Activated CD4-positive, alpha-beta T cell treated with anti-CD3 and anti-CD28 coated beads, Interleukin-2, amount 50 U/mL, for 24 hours (primary cell): ENCODE results near the gene SSR4.

Experiments used
- DNase-seq, 2 donors: peaks; one replicate each; pipeline ENCODE4 v3.0.0-alpha.2; 2020; ENCODE audit warnings: low read depth in 1 of 2, low spot score in 1 of 2

SSR4 gene

DNA sequence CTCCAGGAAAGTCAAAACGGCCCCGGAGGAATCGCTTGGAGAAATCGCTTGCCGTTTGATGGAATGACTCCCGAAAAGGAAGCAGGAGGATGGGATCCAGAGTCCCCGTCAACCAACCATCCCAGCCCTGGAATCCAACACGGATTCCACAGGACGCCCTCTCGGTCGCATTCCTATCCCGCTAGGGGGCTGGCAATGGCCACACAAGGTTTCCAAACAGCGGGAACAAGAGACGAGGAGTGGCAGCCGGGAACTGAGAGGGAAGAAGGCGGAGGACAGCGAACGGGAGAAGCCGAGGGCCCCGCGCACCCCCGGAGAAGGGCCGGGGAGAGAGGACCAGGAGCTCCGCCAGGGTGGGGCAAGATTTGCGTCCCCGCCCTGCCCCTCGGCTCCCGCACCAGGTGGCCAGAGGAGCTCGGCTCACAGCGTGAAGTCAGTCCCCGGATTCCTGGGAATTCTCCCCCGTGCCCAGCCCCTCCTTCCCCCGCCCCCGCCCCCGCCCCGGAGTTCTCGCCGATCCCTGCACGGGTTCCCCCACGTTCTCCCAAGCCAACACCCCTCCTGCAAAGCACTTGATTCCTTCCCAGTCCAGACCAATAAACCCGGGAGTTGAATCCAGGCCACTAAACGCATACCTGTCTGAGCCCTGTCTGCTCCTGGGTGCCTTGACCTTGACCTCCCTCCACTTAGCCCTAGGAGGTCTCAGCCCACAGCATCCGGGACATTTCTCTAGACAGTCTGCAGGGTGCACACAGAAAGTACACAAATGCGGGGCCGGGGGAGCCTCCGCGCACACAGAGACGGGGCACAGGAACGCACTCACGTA is 34.5 kb downstream of the SSR4 start:
- DNase-seq: no peak

DNA sequence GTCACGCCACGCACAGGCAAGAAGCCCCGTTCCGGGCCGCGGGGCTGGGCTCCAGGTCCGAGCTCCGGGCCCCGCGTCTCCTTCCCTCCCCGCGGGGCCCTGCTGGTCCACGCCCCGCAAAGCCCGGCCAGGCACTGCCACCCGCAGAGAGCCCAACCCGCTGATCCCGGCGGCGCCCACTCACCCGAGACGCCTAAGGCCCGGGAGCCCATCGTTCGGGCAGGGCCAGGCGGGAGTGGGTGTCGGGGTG is 35.0 kb downstream of the SSR4 start:
- no peak for DNase-seq

DNA sequence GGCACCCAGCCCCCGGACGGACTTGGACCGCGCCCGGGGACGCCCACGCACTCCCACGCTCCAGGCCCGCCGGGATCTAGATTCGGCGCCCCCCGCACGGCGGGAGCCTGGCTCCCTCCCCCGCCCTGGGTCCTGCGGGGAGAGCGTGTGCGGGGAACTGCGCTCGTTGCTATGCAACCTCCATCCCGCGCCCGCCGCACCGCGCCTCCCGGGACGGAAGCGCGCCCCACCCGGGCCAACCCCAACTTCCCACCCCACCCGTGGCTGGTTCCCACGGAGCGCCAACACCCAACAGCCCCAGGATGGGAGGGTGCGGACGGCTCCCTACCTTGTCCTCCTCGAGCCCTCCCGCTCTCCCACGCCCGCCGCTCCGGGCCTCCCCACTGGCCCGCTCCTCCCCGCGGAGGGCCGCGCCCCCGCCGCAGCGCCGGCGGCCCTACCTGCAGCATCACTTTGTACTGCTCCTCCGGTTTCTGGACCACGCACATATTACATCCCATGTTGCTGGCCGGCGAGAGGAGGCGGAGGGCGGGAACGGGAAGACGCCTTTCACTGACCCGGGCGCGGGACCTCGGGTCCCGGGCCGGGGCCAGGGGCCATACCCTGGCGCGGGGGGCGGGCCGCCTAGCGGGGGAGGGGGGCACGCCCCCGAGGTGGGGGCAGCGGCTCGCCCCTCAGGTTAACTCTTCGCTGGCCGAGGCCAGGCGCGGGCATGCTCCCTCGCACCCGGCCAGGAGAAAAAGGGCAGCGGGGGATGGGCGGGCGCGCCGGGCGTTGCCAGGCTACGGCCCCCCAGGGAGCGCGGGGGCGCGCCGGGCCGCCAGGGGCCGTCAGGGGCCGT is 35.6 kb downstream of the SSR4 start, which contains the start of gene PDZD4:
PDZD4 (minus strand) TSS at position 746 of the 841 bp plus-strand sequence; CDS start at position 500, 246 bp downstream.
- DNase-seq: no peak

DNA sequence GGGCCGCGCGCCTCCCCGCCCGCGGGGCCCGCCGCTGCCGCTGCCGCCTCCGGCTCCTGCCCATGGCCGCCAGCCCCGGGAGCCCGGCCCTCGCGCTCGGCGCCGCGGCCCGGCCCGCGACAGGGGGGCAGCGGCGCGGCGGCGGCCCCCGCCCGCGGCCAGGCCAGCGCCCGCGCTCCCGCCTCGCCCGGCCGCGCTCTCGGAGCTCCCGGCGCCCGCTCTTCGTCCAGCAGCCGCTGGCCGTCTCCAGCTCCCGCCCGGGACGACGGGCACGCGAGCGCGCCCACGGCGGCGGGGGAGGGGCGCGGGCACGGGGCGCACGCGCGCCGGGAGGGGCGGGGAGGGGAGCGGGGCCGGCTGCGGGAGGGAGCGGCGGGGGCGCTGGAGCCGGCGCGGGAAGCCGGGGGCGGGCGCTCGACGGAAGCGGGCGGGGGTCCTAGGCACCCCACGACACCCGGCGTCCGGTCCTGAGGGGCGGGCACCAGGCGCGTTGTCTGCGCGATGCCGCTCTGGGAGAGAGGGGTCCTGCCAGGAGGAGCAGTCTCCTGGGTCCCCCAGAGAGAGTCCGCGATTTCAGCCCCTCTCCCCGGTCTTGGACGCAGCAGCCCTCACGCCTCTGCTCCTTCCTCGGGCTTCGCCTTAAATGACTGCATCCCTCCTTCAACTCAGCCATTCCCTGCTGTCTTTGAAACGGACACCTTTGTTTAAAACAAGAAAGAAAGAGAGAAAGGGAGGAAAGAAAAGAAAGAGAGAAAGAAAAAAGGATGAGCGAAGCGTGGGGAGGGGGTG is 36.4 kb downstream of the SSR4 start:
- DNase-seq: no peak

DNA sequence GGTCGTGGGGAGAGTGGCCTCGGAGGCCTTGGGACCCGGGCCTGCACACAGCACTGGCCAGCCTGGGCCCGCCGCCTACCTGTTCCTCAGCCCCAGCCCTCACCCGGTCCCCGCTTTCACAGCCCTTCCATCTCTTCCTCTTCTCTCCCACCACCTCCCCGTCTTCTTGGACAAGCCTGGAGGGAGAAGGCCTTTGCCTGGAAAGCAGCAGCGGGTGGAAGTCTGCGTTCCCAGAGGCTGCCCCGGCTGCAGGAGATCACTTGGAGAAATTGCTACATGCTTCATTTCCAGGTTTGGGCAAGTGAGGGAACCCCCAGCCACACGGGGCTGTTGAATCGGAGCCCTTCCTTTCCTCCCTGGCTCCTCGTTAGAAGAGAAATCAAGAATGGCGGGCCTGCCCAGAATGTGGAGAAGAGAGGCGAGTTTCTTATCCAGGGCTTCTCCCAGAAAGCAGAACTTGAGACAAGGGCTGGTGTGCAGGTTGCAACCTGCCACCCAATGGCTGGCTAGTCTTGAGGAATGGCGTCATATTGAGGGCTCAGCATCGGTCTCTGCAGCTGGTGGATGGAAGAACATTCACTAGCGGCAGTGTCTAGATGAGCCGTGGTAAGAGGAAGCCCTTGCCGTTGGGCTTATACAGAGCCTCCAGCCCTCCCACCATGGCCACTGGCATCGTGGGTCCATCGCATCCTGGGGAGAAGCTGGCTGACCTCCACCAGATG is 37.1 kb downstream of the SSR4 start:
- DNase-seq: no peak

DNA sequence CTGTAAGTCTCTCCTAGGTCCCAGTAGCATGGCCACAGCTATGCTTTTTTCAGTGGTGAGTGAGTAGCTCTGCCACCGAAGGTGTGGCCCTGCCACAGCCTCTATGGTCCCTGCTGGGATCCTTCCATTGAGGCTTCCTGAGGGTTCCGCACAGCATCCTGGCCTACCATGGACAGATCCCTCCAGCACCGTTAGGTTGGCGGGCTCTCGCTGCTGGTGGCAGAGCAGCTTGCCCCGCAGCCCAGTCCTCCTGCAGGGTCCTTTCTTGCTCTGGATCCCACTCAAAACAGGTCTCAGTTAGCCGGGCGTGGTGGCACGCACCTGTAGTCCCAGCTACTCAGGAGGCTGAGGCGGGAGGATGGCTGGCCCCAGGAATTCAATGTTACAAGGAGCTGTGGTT is 38.3 kb downstream of the SSR4 start:
- no peak for DNase-seq

DNA sequence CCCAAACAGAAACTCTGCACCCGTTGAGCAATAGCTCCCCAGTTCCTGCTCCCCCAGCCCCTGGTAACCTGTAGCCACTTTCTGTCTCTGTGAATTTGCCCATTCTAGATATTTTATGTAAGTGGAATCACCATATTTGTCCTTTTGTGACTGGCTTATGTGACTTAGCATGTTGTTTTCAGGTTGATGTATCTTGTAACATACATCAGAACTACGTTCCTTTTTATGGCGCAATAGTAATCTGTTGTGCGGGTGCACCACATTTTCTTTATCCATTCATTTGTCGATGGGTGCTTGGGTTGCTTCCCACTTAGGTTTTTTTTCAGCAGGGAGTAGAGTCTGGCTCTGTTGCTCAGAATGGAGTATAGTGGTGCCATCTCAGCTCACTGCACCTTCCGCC is 42.5 kb downstream of the SSR4 start:
- no peak for DNase-seq

DNA sequence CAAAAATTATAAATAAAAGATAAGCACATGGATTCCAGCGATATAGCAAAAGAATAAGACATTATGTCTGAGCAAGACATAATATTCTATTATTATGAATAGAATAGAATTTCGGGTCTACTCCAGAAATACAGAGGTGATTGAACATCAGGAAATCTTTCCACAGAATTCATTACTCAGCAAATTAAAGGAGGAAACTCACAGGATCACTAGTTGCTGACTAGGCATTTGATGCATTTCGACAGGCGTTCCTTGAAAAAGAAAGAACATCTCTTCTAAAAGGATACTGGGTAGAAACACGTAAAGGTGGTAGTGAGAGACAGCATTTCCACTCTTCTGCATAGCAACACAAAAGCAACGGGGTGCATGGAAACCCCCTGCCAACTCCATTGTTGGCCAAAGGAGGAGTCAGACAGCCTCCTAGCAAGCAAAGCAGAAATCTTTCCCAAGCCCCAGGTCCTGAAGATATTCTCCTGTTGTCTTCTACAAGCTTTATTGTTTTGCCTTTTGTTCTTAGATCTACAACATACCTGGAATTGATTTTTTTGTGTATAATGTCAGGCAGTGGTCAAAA is 50.1 kb downstream of the SSR4 start:
- no peak for DNase-seq

DNA sequence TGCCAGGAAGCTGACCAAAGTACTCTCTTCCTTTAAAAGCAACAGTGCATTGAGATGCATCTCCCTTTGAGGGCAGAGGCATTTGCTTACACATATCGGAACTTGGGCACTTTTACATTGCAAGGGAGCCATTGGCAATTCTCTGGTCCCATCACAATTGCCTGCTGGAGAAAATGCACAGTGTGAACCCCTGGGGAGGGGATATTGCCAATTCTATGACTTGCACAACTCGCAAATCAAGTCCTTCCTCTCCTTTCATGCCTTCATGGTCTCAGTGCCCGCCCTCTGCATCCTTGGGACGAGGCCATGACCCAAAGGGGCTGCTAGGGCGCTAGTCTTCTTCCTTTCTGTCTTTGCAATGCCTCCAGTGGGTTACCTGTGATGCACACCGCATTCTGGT is 50.7 kb downstream of the SSR4 start:
- no peak for DNase-seq

DNA sequence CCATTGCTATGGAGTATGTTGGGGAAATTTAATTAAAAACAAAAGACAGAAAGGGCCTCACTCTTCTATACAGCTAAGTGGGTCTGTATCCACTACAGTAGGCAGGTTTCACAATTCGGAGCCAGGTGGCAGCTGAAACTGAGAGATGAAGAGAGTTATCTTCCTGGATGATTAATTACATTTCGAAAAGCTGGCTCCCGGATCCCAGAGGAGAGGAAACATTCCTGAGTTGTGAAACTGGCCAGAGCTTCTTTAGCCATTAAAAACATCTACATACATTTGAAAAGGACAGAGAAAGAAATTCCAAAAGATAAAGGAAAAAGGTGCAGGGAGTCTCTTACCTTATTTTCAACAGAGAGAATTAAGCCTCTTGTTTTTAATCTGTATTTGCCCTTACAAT is 51.4 kb downstream of the SSR4 start:
- no peak for DNase-seq
